ENCODE measurements around the gene ATXN7. TPM values are rescaled to one million over a fixed set of nuclear protein-coding genes. Genes with fewer than 3 reads are reported as not detected.

ATXN7 gene
- total and polyA plus RNA-seq, 2 of the 4 experiments (the other 2 are of a cell fraction), result 8.6 to 13.6 TPM

- no peak for TF ChIP-seq ELK1 (IDR thresholded peaks at IDR 0.05; ENCODE audit: borderline replicate concordance, low read depth, low read length)
- no peak for TF ChIP-seq RAD21 (IDR thresholded peaks at IDR 0.05; ENCODE audit: low read length)
Measured at GRCh38 chr3:64039981-64040733, 176.5 kb downstream of the ATXN7 start (continued).

- intact Hi-C loops (cut with micrococcal nuclease), result no loop called here
- no peak overlapping the region for H3K23ac ChIP-seq (ENCODE audit: low read depth, low read length)
- no peak overlapping the region for H3K4ac ChIP-seq (ENCODE audit: low read depth, low read length)
- H3K27ac ChIP-seq (ENCODE audit: insufficient read depth, low read length), result no peak overlapping the region
- no CpG with 5 or more reads among the region's 1 CpG for WGBS, 2 experiments (ENCODE audit: extremely low coverage in 2 of 2, insufficient read length in 1 of 2)
- ChIA-PET CTCF (no interaction called here), POLR2A (ENCODE audit: unreplicated experiment) (no interaction called here)
- H3K36me3 ChIP-seq (ENCODE audit: control insufficient read depth, insufficient read depth, low read length), result no peaks in the 10 kb centered on the region
- no peak overlapping the region for H2BK5ac ChIP-seq (ENCODE audit: low read depth, low read length, poor library complexity, severe bottlenecking)
- no peak overlapping the region for H3K14ac ChIP-seq (replicated peaks; ENCODE audit: low read depth, low read length)
- no peak for ATAC-seq (ENCODE audit: low read depth)
- TF ChIP-seq RAD21 (IDR thresholded peaks at IDR 0.05; ENCODE audit: low read length), result no peak
- TF ChIP-seq CEBPB (IDR thresholded peaks at IDR 0.05; ENCODE audit: low read depth, low read length), result no peak
- TF ChIP-seq ELK1 (IDR thresholded peaks at IDR 0.05; ENCODE audit: borderline replicate concordance, low read depth, low read length), result no peak
- TF ChIP-seq RFX5 (IDR thresholded peaks at IDR 0.05; ENCODE audit: low read depth, low read length), result no peak
- TF ChIP-seq RCOR1 (IDR thresholded peaks at IDR 0.05; ENCODE audit: insufficient replicate concordance, low read length), result no peak
- peak; percentile 65 for TF ChIP-seq NFE2L2 (IDR thresholded peaks at IDR 0.05; ENCODE audit: low read depth, low read length)
- dilution Hi-C loops (cut with HindIII; ENCODE audit: low sequenced_read_pairs, unreplicated experiment), result loop anchor here (25.0 kb wide), 1 partner anchor 419 kb away; no protein-coding TSS in a partner anchor
- H3K4me1 ChIP-seq (ENCODE audit: control insufficient read depth, insufficient read depth, low read length), result no peaks in the 10 kb centered on the region; the same call in 1 of the 2 replicates
- H2AK5ac ChIP-seq (ENCODE audit: low read depth, low read length), result no peak overlapping the region
- no peak overlapping the region for H2AK9ac ChIP-seq (replicated peaks; ENCODE audit: low read depth, low read length, poor library complexity)
- H3K9me1 ChIP-seq (ENCODE audit: insufficient read depth, low read length), result peaks cover 3% of the 10 kb centered on the region; the same call in 1 of the 2 replicates
- H2BK120ac ChIP-seq (ENCODE audit: low read depth, low read length), result no peak overlapping the region
- no peaks in the 10 kb centered on the region for H3K9me3 ChIP-seq (ENCODE audit: control insufficient read depth, insufficient read depth, low read length)
- no peak overlapping the region for H3K18ac ChIP-seq (ENCODE audit: low read depth, low read length)
- BruUV-seq (replicated peaks), result no TSS peak
- no peak overlapping the region for H3K4me2 ChIP-seq (ENCODE audit: low read depth, low read length)
- H3K4me3 ChIP-seq (ENCODE audit: insufficient read depth, low read depth, low read length), result no peak overlapping the region
- H2BK15ac ChIP-seq (ENCODE audit: low read depth, low read length), result no peak overlapping the region
- no peaks in the 10 kb centered on the region for H3K27me3 ChIP-seq (ENCODE audit: control insufficient read depth, insufficient read depth, low read length)
- H4K8ac ChIP-seq (ENCODE audit: low read depth in 2 of 2, low read length in 2 of 2), result no peak overlapping the region
- in situ Hi-C loops (cut with MboI; ENCODE audit: low sequenced_read_pairs), result loop anchor here (25.0 kb wide), 1 partner anchor 169 kb away; no protein-coding TSS in a partner anchor
- no peak overlapping the region for H2AFZ ChIP-seq (replicated peaks; ENCODE audit: low read length, poor library complexity)
- no peak for DNase-seq
- H3K79me1 ChIP-seq (ENCODE audit: low read depth in 1 of 2, low read length in 2 of 2), result no peaks in the 10 kb centered on the region
- H4K5ac ChIP-seq (ENCODE audit: low read depth, low read length), result no peak overlapping the region
- H3K56ac ChIP-seq (ENCODE audit: extremely low read depth, insufficient read depth, low read length), result no peak overlapping the region
- no peak overlapping the region for H3K9ac ChIP-seq (ENCODE audit: low read depth, low read length)
- no peak overlapping the region for H2BK20ac ChIP-seq (ENCODE audit: low read depth, low read length)
- H4K20me1 ChIP-seq (ENCODE audit: insufficient read depth, low read length), result no peaks in the 10 kb centered on the region
- H4K91ac ChIP-seq (ENCODE audit: insufficient read depth, low read depth, low read length), result no peak overlapping the region
Measured at GRCh38 chr3:64042952-64043351, 179.3 kb downstream of the ATXN7 start.
